Thyroid gland (tissue), 4 donors: ENCODE data around the gene STAT1.

Experiments used
- CTCF ChIP-seq, 6 experiments: fragments of 200-600 bp in 3 of 6; fragments of 450-650 bp in 3 of 6; sonication (generic) in 3 of 6; IDR thresholded peaks; one replicate each; pipeline ENCODE4 v1.5.1; 2016 to 2019; ENCODE audit warnings: antibody characterized with exemption in 6 of 6, mild to moderate bottlenecking in 2 of 6, inconsistent platforms in 1 of 6, moderate library complexity in 1 of 6
- POLR2A ChIP-seq, 2 donors: fragments of 450-650 bp; IDR thresholded peaks; one replicate each; pipeline ENCODE4 v1.6.1; 2017; ENCODE audit warnings: antibody characterized with exemption in 2 of 2, mild to moderate bottlenecking in 2 of 2, moderate library complexity in 1 of 2

DNA sequence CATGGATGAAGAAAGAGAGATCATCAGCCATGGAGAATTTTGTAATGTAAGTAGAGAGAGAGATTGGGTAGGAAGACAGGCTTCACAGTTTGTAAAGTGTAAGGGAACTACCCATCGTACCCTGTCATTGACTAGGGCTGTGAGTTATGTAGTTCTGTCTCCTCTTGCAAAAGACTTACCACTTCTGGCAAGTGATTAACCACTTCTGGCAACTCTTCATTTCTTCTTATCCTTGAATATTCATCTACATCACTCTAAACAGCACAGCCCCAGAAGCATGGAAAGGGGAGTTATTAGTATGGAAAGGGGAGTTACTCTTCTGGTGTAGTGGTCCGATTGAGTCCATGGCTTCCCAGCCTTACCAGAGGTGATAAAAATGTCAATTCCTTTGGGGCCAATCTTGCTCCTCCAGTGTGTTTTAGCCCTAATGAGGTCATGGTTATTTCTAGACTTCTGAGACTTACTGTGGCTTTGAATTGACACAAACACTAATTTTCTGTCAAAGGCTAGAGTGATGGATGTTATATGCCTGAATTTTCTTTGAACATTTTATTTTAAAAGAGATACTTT lies 52.0 kb downstream of the STAT1 start:
- TF ChIP-seq CTCF (IDR thresholded peaks at IDR 0.05): no peak
- no peak for TF ChIP-seq POLR2A (IDR thresholded peaks at IDR 0.05)
